ENCODE measurements around the gene MICAL2.

Gene MICAL2

DNA sequence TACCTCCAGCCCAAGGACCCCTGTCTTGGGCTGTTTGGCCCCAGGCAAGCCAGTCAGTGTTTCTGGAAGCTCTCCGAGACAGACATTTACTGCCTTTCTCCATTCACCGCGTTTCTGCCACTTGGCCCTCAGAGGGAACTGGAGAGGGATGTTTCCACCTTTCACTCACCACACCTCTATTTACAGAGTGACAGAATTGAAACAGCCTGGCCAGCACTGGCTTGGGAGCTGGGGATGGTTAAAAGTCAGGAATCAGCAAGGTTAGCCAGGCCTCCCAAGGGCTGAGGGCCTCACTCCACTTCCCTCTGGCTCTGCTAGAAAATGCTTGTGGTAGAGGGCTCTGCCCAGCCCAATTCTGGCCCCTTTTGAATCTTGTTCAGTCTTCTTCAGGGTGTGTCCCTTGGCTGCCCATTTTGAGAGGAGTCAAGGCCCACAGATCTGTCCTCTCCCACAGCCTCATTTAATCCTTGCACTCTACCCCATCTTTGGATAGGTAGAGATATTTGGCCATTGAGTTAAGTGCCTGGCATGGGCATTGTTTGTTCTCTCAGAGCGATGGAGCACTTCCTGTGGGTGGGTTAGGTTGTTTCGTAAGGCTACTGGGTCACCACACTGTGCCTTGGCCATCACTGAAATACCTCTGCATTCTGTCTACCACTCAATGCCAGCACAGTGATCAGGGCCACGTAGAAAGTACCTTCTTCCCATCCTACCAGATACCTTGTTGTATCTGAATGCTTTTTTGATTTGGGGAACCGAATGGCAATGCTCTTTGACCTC is 119.2 kb downstream of the MICAL2 start:
- no peak for DNase-seq (ENCODE audit: low read depth in 3 of 3)

- no peak for DNase-seq (ENCODE audit: low read depth in 3 of 3)
Measured at GRCh38 chr11:12232160-12232559, 121.8 kb downstream of the MICAL2 start.

- no peak for DNase-seq (ENCODE audit: low read depth in 3 of 3)
Measured at GRCh38 chr11:12232817-12233601, 122.6 kb downstream of the MICAL2 start.

- no peak for DNase-seq (ENCODE audit: low read depth in 3 of 3)
Measured at GRCh38 chr11:12233602-12233925, 123.2 kb downstream of the MICAL2 start.

DNA sequence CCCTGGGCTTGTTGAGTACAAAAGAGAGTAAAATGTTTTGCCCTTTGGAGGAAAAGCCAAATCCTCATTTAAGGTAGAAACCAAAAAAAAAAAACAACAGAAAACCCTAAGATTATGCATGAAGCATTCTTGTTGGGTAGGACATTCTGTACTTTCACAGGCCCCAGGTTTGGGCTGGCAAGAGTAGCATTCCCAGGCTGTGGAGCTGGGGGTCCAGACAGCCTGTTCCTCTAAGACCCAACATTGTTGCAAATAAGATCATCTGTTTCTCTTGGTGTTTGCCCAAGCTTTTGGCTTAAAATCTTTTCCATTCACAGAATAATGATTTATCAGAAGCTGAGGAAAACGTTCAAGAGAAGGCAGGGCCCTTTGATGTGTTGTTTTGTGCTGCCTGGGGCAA is 123.8 kb downstream of the MICAL2 start:
- DNase-seq (ENCODE audit: low read depth in 3 of 3): no peak

- no peak for DNase-seq (ENCODE audit: low read depth in 3 of 3)
Measured at GRCh38 chr11:12235080-12235479, 124.7 kb downstream of the MICAL2 start.

DNA sequence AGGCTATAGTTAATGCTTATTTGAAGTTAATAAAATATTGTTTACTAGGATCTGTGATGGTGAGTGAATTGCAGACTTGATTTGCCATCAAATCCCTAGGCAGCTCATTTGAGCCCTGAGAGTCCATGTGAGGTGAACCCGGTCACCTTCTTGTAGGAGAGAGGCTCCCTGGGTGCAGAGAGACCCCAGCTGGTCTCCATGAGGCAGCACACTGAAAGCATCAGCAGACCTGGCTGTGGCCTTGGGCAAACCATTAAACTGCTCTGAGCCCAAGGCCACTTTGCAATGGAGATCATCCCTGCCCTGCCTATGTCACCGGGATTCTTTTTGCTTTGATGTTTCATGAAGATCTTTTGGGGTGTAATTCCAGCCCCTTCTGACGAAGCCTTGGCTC is 125.2 kb downstream of the MICAL2 start:
- DNase-seq (ENCODE audit: low read depth in 3 of 3): no peak

DNA sequence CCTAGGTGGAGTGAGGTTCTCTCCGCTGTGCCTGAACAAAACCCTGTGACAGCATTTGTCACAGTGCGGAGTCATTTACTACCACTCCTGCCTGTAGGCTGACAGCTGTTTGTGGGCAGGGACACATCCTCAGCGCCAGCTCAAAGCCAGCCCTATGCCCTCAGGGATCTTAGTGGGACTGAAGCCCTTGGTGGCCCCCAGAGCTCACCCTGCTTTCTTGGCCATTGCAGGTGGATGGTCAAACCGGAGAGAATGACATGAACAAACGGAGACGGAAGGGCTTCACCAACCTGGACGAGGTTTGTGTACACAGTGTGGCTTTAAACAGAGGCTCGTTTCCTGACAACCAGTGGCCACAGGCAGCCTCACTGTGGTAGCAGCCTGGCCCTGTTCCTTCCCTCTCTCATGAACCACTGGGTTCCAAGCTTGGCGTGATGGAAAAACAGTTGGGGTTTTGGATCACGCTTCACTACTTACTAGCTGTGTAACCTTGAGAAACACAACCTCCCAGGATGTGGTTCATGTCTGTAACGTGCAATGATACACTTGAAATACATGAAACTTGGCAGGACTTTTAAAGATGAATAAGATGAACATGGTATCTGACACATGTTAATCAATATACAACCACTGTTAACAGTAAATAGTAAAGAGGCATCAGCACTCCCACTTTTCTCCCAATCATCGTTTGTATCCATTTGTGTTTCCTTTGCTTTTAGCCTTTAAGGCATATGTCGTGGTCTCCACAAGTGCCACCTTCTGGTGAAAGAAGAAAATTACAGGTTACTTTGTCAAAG is 125.8 kb downstream of the MICAL2 start:
- DNase-seq (ENCODE audit: low read depth in 3 of 3): no peak

DNA sequence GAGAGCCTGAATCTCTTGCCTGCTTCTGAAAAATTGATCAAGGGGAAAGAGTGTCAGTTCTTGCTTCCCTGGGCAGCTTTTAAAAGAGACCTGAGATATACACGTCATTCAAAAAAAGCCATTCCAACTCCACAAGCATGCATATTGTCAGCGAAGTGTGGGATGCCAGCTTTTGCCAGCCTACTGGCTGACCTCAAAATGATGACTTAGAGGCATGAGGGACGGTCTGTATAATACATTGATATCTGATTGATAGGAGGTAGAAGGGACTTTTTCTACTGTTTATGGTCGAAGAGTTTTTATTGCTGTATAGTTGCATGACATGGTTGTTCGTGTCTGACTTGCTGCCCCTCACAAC is 126.3 kb downstream of the MICAL2 start:
- no peak for DNase-seq (ENCODE audit: low read depth in 3 of 3)

DNA sequence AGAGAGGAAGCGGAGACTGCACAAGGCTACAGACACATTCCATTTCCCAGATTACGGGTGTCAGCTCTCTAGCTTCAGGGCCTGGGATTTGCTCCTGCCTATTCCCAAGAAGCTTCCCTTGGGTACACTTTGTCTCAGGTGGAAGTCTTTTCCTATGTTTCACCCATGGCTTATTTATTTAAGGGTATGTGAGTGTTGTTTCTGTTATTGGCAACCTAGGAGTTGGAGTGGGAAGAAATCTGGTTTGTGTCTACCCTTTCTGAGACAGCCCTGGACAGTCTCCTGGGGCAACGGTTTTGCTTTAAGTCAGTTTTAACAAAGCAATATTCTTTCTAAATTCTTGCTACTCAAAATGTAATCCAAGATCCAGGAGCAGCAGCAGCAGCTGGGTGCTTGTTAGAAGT is 127.0 kb downstream of the MICAL2 start:
- DNase-seq (ENCODE audit: low read depth in 3 of 3): no peak

DNA sequence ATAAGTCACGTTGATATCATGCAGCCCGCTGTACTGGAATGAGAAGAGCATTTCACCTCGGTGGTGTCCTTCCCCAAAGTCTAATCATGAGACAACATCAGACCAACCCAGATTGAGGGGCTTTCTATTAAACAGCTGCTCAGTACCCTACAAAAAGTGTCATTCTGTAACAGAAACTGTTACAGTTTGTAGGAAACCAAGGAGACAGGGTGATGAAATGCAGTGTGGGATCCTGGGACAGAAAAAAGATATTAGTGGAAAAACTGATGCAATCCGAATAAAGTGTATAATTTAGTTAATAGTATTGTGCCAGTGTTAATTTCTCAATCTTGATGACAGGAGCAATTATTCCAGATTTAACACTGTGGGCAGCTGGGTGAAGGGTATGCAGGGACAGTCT is 128.0 kb downstream of the MICAL2 start:
- no peak for DNase-seq (ENCODE audit: low read depth in 3 of 3)

DNA sequence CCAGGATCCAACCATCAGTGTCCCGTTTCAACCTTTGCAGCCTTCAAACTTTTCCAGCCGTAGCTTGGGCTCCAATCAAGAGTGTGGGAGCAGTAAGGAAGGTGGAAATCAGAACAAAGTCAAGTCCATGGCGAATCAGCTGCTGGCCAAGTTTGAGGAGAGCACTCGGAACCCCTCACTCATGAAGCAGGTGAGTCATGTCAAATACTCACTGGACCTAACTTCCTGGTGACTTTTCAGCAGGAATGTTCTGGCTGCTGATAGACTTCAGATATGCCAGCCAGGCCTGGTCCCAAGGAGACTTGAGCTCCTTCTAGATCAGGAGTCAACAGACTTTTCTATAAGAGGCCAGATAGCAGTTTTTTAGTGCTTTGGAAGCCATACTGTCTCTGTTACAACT is 129.0 kb downstream of the MICAL2 start:
- DNase-seq (ENCODE audit: low read depth in 3 of 3): no peak

DNA sequence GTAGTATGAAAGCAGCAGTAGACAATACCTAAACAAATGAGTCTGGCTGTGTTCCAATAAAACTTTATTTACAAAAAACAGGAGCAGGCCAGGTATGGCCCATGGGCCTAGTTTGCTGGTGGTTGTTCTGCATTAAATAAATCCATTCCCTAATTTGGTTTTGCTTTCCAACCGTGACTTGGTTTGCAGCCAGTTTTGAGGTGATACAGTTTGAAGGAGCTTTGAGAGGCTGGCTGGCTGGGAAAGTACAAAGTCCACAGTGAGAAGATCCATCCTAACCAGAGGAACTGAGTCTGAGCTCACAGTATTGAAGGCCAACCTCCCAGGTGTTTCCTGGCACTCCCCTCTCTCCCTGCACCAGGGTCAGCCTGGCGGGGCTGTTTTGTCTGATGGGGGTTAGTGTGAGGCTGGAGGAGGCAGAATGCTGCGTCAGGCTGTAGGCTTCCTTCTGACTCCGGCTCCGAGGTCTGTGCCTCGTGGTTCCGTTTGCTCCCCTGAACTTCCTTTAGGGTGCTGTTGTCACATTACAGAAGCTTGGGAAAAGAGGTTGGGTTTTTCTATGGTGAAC is 129.5 kb downstream of the MICAL2 start:
- DNase-seq (ENCODE audit: low read depth in 3 of 3): no peak

DNA sequence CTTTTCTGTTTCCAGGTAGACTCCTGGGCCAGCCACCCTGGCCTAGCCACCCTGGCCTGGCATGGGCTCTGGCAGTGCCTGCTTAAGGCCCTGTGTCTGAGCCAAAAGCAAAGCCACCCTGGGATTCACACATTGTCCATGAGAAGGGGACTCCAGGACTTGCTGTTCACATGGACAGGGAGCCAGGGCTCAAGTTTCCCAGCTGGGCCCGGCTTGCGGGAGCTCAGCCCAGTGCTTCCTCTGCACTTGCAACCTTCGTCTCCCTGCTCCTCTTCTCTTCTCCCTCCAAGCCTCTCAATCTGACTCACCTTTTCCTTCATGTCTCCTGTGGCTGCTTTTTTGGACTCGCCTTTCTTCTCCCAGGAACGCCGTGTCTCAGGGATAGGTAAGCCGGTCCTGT is 130.3 kb downstream of the MICAL2 start:
- DNase-seq (ENCODE audit: low read depth in 3 of 3): no peak

- no peak for DNase-seq (ENCODE audit: low read depth in 3 of 3)
Measured at GRCh38 chr11:12241401-12241800, 131.0 kb downstream of the MICAL2 start.

DNA sequence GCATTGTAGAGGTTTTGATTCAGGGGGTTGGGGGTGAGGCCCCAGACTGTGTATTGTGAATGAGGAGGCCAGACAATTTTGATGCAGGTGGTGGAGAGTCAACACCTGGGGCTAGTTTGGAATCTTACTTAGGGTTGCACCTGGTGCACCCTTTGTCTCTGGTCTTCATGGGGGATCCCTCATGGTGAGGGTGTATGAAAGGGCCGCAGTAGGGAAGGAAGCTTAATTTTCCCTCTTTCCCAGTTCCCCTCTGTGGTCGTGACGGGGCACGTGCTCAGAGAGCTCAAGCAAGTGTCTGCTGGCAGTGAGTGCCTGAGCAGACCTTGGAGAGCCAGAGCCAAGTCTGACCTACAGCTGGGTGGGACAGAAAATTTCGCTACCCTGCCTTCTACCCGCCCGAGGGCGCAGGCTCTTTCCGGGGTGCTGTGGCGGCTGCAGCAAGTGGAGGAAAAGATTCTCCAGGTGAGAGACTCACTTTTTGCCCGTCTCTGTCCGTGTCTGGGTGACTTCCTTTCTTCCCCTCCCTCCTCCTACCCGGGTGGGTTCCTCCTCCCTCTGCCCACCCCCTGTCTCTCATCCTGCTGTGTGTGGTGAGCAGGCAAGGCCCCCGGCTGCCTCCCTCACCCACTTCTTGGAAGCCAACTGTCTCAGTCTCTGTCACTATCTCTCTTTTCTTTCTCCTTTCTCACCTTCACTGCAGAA is 131.7 kb downstream of the MICAL2 start:
- DNase-seq (ENCODE audit: low read depth in 3 of 3): peak in 1 of 3 experiments; percentile 28

GRCh38 chr11:12242966-12243365 is 132.6 kb downstream of the MICAL2 start:
- no peak for DNase-seq (ENCODE audit: low read depth in 3 of 3)

DNA sequence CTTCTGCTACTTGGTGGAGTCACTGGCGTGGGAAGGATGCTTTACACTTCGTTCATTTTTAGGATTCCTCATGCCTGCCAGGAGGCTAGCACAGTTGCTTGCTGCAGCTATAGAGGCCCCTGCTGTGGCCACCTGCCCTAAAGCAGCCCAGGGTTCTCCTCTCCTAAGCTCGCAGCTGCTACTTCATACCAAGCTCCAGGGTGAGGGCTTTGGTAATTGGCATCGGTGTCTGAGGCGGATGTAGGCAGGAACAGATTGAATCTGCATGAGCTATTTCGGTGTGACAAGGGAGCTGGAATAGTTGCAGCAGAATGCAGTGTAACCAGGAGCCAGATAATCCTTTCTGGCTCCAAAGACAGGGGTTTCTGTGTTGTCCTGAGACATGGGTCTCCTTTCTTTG is 133.1 kb downstream of the MICAL2 start:
- DNase-seq (ENCODE audit: low read depth in 3 of 3): no peak

DNA sequence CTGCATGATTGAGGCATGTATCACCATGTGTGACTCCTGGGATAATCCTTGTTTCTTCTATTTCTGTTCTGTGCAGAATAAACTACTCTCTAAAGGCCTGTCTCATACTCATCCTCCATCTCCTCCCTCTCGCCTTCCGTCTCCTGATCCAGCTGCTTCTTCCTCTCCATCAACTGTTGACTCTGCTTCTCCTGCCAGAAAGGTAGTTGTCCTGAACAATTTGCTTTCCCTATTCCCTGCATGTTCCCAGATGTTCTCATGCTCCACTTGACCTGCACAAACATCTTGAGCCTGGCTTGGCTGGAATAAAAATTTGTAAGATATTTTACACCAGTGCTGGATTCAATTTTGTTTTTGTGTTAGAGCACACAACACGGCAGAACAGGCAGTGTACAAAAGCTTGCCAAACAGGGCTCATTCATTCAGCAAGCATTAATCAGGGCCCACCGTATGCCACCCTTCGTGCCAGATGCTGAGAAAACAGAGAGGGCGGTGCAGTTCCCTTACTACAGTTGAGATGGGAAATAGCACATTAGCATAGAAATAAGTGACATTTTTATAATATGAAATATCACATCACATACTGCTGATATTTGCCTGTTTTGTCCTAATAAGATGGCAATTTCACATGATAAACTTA is 133.6 kb downstream of the MICAL2 start:
- no peak for DNase-seq (ENCODE audit: low read depth in 3 of 3)

GRCh38 chr11:12245091-12245490 is 134.7 kb downstream of the MICAL2 start:
- DNase-seq (ENCODE audit: low read depth in 3 of 3): no peak

GRCh38 chr11:12245549-12246016 is 135.2 kb downstream of the MICAL2 start:
- DNase-seq (ENCODE audit: low read depth in 3 of 3): no peak
